NB4 (cell line): Measurements from ENCODE around the gene RAB25.

Source experiments
- DNase-seq: peaks from one replicate; pipeline ENCODE4 v3.0.0; 2010; ENCODE audit warnings: low read depth
- H3K4me3 ChIP-seq: one replicate; pipeline ENCODE4 v1.5.1; 2011; ENCODE audit warnings: mild to moderate bottlenecking, low read depth, low read length, moderate library complexity
- CTCF ChIP-seq: IDR thresholded peaks from one replicate; pipeline ENCODE4 v1.5.1; 2012; ENCODE audit warnings: low read depth, low read length
- MAX ChIP-seq: IDR thresholded peaks from 2 replicates; pipeline ENCODE4 v1.6.1; 2011; ENCODE audit warnings: low read depth, low read length
- MYC ChIP-seq: IDR thresholded peaks from 2 replicates; pipeline ENCODE4 v1.6.1; 2011; ENCODE audit warnings: low read depth, low read length
- POLR2A ChIP-seq: IDR thresholded peaks from 2 replicates; pipeline ENCODE4 v1.6.1; 2011; ENCODE audit warnings: mild to moderate bottlenecking; ENCODE audit not compliant: insufficient read length; ENCODE audit errors: extremely low read depth

The RAB25 gene

GRCh38 chr1:156108664-156109241, 47.8 kb downstream of the RAB25 start:
- no peak overlapping the region for H3K4me3 ChIP-seq
- DNase-seq: no peak
- no peak for TF ChIP-seq CTCF
- no peak for TF ChIP-seq MAX
- TF ChIP-seq POLR2A: no peak
- TF ChIP-seq MYC: no peak

GRCh38 chr1:156110252-156110651, 49.3 kb downstream of the RAB25 start:
- no peak for TF ChIP-seq POLR2A
- TF ChIP-seq CTCF: no peak
- no peak for TF ChIP-seq MAX
- no peak for TF ChIP-seq MYC
- no peak overlapping the region for H3K4me3 ChIP-seq
- DNase-seq: no peak

- DNase-seq: no peak
- no peak for TF ChIP-seq MAX
- no peak for TF ChIP-seq POLR2A
- TF ChIP-seq CTCF: no peak
- no peak for TF ChIP-seq MYC
- H3K4me3 ChIP-seq: no peak overlapping the region
Observed at GRCh38 chr1:156111355-156111962, 50.5 kb downstream of the RAB25 start.

- TF ChIP-seq CTCF (no peak), POLR2A (no peak), MYC (no peak), MAX (no peak)
- no peak for DNase-seq
- H3K4me3 ChIP-seq: no peak overlapping the region
Observed at GRCh38 chr1:156112276-156113137, 51.5 kb downstream of the RAB25 start.

GRCh38 chr1:156113282-156113950, 52.5 kb downstream of the RAB25 start:
- no peak overlapping the region for H3K4me3 ChIP-seq

More at GRCh38 chr1:156113282-156113950, 52.5 kb downstream of the RAB25 start:
- no peak for DNase-seq
- no peak for TF ChIP-seq MAX
- TF ChIP-seq CTCF: no peak
- no peak for TF ChIP-seq MYC
- no peak for TF ChIP-seq POLR2A
